Osteoblast (primary cell): ENCODE measurements around the gene MCC. TPM values are rescaled to one million over a fixed set of nuclear protein-coding genes. Genes with fewer than 3 reads are reported as not detected.

Experiments used
- DNase-seq: peaks from one replicate; pipeline ENCODE4 v3.0.0; 2011; ENCODE audit warnings: low spot score, mixed read lengths; ENCODE audit not compliant: insufficient read length; ENCODE audit errors: missing footprints
- H2AFZ ChIP-seq: 2 replicates; pipeline ENCODE4 v1.6.0; 2011; ENCODE audit warnings: mild to moderate bottlenecking, low read length
- H3K27ac ChIP-seq: 2 replicates; pipeline ENCODE4 v1.5.1; 2011; ENCODE audit warnings: mild to moderate bottlenecking, low read depth, low read length, moderate library complexity
- H3K27me3 ChIP-seq: 2 replicates; pipeline ENCODE4 v1.6.0; 2012; ENCODE audit warnings: mild to moderate bottlenecking, control low read depth, inconsistent platforms, low read length, moderate library complexity; ENCODE audit not compliant: insufficient read depth
- H3K36me3 ChIP-seq: 2 replicates; pipeline ENCODE4 v1.5.1; 2011; ENCODE audit warnings: mild to moderate bottlenecking, low read length, control low read depth, moderate library complexity; ENCODE audit not compliant: insufficient read depth
- H3K4me1 ChIP-seq: 2 replicates; pipeline ENCODE4 v1.5.1; 2011; ENCODE audit warnings: mild to moderate bottlenecking, low read length, control low read depth, moderate library complexity; ENCODE audit not compliant: insufficient read depth
- H3K4me2 ChIP-seq: 2 replicates; pipeline ENCODE4 v1.6.0; 2011; ENCODE audit warnings: mild to moderate bottlenecking, low read length; ENCODE audit not compliant: insufficient read depth
- H3K4me3 ChIP-seq: fragments of 200-600 bp; sonication (generic); 3 replicates; pipeline ENCODE4 v1.5.1; 2012; ENCODE audit warnings: mild to moderate bottlenecking, low read length, inconsistent platforms; ENCODE audit not compliant: insufficient read depth
- H3K79me2 ChIP-seq: 2 replicates; pipeline ENCODE4 v1.6.0; 2012; ENCODE audit warnings: mild to moderate bottlenecking, low read length, control low read depth, inconsistent platforms; ENCODE audit not compliant: insufficient read depth
- H3K9me3 ChIP-seq: 2 replicates; pipeline ENCODE4 v1.5.1; 2011; ENCODE audit warnings: low read depth, low read length, control low read depth
- H4K20me1 ChIP-seq: 2 replicates; pipeline ENCODE4 v1.6.0; 2012; ENCODE audit warnings: mild to moderate bottlenecking, low read length, control low read depth; ENCODE audit not compliant: insufficient read depth
- CTCF ChIP-seq: IDR thresholded peaks from 2 replicates; pipeline ENCODE4 v1.5.1; 2011; ENCODE audit warnings: mild to moderate bottlenecking, low read depth, low read length, moderate library complexity; ENCODE audit errors: extremely low read depth
- total RNA-seq: library from RNA; depleted of rRNA; stranded (reverse); fragments of >200 nt; gene quantifications from 2 replicates; pipeline ENCODE4 v1.2.3, GENCODE V29; 2012

MCC gene
- total RNA-seq, 1 donor, result 45.6 TPM

- Histone ChIP-seq H3K9me3 (no peaks in the 10 kb centered on the region), H3K4me2 (no peak overlapping the region), H3K4me1 (peaks cover 10% of the 10 kb centered on the region), H3K27ac (no peak overlapping the region), H4K20me1 (peaks cover 6% of the 10 kb centered on the region), H3K36me3 (no peaks in the 10 kb centered on the region), H2AFZ (no peak overlapping the region), H3K27me3 (peaks cover 24% of the 10 kb centered on the region), H3K79me2 (no peaks in the 10 kb centered on the region), H3K4me3 (no peak overlapping the region)
- no peak for DNase-seq
- no peak for TF ChIP-seq CTCF
Measured at GRCh38 chr5:113172231-113172826, 315.9 kb downstream of the MCC start.

DNA sequence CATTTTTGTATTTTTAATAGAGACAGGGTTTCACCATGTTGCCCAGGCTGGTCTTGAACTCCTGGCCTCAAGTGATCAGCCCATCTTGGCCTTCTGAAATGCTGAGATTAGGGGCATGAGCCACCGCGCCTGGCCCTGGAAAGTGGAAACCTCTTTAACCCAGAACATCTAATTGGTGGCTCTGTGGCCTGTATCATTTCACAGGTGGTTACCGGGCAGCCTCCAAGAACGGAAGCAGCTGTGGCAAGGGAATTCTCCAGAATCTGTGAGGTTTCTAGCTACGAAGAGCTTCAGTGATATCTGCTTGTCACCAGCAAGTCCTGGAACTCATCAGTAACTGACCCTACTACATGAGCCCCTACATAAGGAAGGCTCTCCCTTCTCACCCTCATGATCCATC is 316.7 kb downstream of the MCC start:
- Histone ChIP-seq H3K4me3 (no peak overlapping the region), H3K4me1 (peaks cover 18% of the 10 kb centered on the region), H3K27ac (no peak overlapping the region), H3K4me2 (no peak overlapping the region), H3K9me3 (no peaks in the 10 kb centered on the region), H2AFZ (no peak overlapping the region), H4K20me1 (peaks cover 3% of the 10 kb centered on the region), H3K79me2 (no peaks in the 10 kb centered on the region), H3K36me3 (no peaks in the 10 kb centered on the region), H3K27me3 (peaks cover 24% of the 10 kb centered on the region)
- TF ChIP-seq CTCF, result no peak
- DNase-seq, result no peak

GRCh38 chr5:113170707-113171106 is 317.5 kb downstream of the MCC start:
- H3K4me3 ChIP-seq, result no peak overlapping the region
- peaks cover 3% of the 10 kb centered on the region for H4K20me1 ChIP-seq
- H3K9me3 ChIP-seq, result no peaks in the 10 kb centered on the region
- H3K4me2 ChIP-seq, result no peak overlapping the region
- no peak for TF ChIP-seq CTCF
- H3K36me3 ChIP-seq, result no peaks in the 10 kb centered on the region
- H3K79me2 ChIP-seq, result no peaks in the 10 kb centered on the region
- H3K27ac ChIP-seq, result no peak overlapping the region
- peaks cover 25% of the 10 kb centered on the region for H3K4me1 ChIP-seq
- DNase-seq, result no peak
- no peak overlapping the region for H2AFZ ChIP-seq
- peaks cover 24% of the 10 kb centered on the region for H3K27me3 ChIP-seq

DNA sequence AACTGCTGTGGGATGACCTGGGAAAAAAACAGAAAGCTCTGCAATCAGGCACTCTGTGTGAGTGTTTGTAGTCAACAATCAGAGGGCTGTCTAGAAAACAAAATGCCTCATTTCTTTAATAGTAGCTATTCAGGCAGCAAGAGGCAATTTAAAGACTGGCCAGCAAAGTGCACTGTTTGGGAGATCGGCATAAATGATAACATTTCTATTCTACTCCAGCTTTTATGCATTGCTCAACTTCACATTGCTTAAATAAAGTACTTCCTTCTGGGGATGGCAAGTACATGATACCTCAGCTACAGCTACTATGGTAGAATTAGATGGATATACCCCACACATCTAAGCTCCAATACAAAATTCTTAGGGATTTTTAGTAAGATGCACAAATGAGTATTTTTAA is 318.5 kb downstream of the MCC start:
- H3K36me3 ChIP-seq, result no peaks in the 10 kb centered on the region
- no peak overlapping the region for H3K4me2 ChIP-seq
- H4K20me1 ChIP-seq, result peaks cover 3% of the 10 kb centered on the region
- H2AFZ ChIP-seq, result no peak overlapping the region
- no peak overlapping the region for H3K27ac ChIP-seq
- DNase-seq, result no peak
- H3K79me2 ChIP-seq, result no peaks in the 10 kb centered on the region
- H3K27me3 ChIP-seq, result peaks cover 24% of the 10 kb centered on the region
- H3K9me3 ChIP-seq, result no peaks in the 10 kb centered on the region
- no peak overlapping the region for H3K4me3 ChIP-seq
- peaks cover 35% of the 10 kb centered on the region for H3K4me1 ChIP-seq
- no peak for TF ChIP-seq CTCF
